ENCODE results near the gene NFATC2.
"Not testable (repeated sequence)": the region's sequence is repeated elsewhere in the genome, so short reads cannot be mapped to it uniquely, and the experiment has no call there.

GRCh38 chr20:51568533-51568932 lies 26.0 kb upstream of the NFATC2 start:
- not testable (repeated sequence) for TF ChIP-seq POLR2A, CTCF (IDR thresholded peaks at IDR 0.05)

Data from Peyer's patch (tissue), 4 donors.